Measurements from ENCODE around the gene HIPK2.

DNA sequence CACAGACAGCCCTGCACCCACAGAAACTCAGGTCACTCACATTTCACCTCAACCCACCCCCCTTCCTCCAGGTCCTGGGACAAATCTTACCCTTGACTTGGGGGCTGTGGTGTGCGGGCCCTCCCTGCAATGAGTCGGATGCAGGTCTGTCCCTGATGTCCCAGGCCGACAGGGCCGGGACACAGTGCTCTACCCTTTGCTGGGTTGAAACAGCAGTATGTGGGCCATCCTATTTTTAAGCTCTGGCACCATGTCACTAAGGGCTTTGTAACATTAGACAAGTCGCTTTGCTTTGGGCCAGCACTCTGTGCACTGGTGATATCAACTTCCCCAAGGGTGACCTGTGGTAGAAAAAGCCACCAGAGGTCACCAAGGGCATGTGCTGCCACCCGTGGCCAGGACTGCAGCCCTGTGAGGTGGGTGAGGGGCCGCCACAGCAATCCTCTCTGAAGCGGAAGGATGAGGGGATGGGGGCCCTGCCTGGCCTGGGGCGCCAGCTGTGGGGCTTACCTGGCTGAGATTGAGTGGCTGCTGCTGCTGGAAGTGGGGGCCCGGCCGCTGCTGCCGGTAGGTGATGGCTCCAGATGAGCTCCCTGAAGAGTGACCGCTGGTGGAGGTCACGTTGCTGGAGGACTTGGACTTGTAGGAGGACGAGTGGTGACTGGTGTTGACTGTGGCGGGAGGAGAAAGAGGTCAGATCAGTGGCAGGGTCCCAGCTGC is 203.0 kb downstream of the HIPK2 start:
- TF ChIP-seq ZFP30 (CRISPR knock-in tag; IDR thresholded peaks at IDR 0.05): no peak
- no peak for TF ChIP-seq OSR1 (CRISPR knock-in tag; IDR thresholded peaks at IDR 0.05)
- TF ChIP-seq GLIS3 (CRISPR knock-in tag; IDR thresholded peaks at IDR 0.05): no peak
- no peak for TF ChIP-seq BACH2 (CRISPR knock-in tag; IDR thresholded peaks at IDR 0.05; ENCODE audit: borderline replicate concordance)
- TF ChIP-seq ZFP3 (CRISPR knock-in tag; IDR thresholded peaks at IDR 0.05): no peak
- no peak for TF ChIP-seq RARB (CRISPR knock-in tag; IDR thresholded peaks at IDR 0.05)
